Measurements from ENCODE around the gene OBSCN. TPM values are rescaled to one million over a fixed set of nuclear protein-coding genes. Genes with fewer than 3 reads are reported as not detected.

Gene OBSCN
- total and polyA plus RNA-seq, 2 of the 4 experiments (the other 2 are of a cell fraction): 4.1 to 9.5 TPM

DNA sequence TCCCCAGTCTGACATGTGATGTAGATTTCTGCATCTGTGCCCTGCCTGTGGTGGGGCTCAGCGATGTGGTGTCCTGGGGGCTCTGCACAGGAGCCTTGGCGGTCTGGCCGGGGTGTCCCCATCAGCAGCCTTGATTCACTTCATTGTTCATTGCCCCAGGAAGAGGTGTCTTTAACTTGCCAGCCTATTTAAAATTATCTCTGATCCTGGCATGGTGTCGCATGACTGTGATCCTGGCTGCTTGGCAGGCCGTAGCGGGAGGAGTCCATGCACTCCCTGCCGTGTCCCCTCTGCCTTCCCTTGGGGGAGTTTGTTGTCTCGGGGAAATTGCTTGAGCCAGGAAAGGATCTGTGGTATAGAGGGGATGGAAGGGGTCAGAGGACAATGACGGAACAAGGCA lies 138.9 kb downstream of the OBSCN start:
- Histone ChIP-seq H4K8ac (ENCODE audit: low read depth in 2 of 2, low read length in 2 of 2) (no peak overlapping the region), H4K5ac (ENCODE audit: low read depth, low read length) (no peak overlapping the region), H4K91ac (ENCODE audit: insufficient read depth, low read depth, low read length) (no peak overlapping the region), H3K27ac (ENCODE audit: insufficient read depth, low read length) (no peak overlapping the region), H3K14ac (replicated peaks; ENCODE audit: low read depth, low read length) (no peak overlapping the region), H3K36me3 (ENCODE audit: control insufficient read depth, insufficient read depth, low read length) (peaks cover 9% of the 10 kb centered on the region; the same call in 1 of the 2 replicates), H3K23ac (ENCODE audit: low read depth, low read length) (no peak overlapping the region), H2AK9ac (replicated peaks; ENCODE audit: low read depth, low read length, poor library complexity) (no peak overlapping the region), H2BK15ac (ENCODE audit: low read depth, low read length) (no peak overlapping the region), H2BK20ac (ENCODE audit: low read depth, low read length) (no peak overlapping the region), H4K20me1 (ENCODE audit: insufficient read depth, low read length) (no peaks in the 10 kb centered on the region), H3K4me2 (ENCODE audit: low read depth, low read length) (no peak overlapping the region), H3K9ac (ENCODE audit: low read depth, low read length) (no peak overlapping the region), H2AK5ac (ENCODE audit: low read depth, low read length) (no peak overlapping the region), H3K18ac (ENCODE audit: low read depth, low read length) (no peak overlapping the region), H3K4me3 (ENCODE audit: insufficient read depth, low read depth, low read length) (no peak overlapping the region), H3K9me3 (ENCODE audit: control insufficient read depth, insufficient read depth, low read length) (peaks cover 6% of the 10 kb centered on the region; the same call in 1 of the 2 replicates), H2BK5ac (ENCODE audit: low read depth, low read length, poor library complexity, severe bottlenecking) (no peak overlapping the region), H2BK120ac (ENCODE audit: low read depth, low read length) (no peak overlapping the region), H3K79me1 (ENCODE audit: low read depth in 1 of 2, low read length in 2 of 2) (no peaks in the 10 kb centered on the region), H3K4me1 (ENCODE audit: control insufficient read depth, insufficient read depth, low read length) (no peaks in the 10 kb centered on the region), H3K4ac (ENCODE audit: low read depth, low read length) (no peak overlapping the region), H2AFZ (replicated peaks; ENCODE audit: low read length, poor library complexity) (no peak overlapping the region), H3K9me1 (ENCODE audit: insufficient read depth, low read length) (no peaks in the 10 kb centered on the region), H3K56ac (ENCODE audit: extremely low read depth, insufficient read depth, low read length) (no peak overlapping the region), H3K27me3 (ENCODE audit: control insufficient read depth, insufficient read depth, low read length) (peaks cover 2% of the 10 kb centered on the region)
- no TSS peak for BruUV-seq (replicated peaks)
- WGBS, 2 experiments (ENCODE audit: extremely low coverage in 2 of 2, insufficient read length in 1 of 2): 97% methylated on average over 5 of the region's 9 CpGs; no CpG with 5 or more reads in 1 of the 2 experiments
- no peak for TF ChIP-seq CHD1 (IDR thresholded peaks at IDR 0.05; ENCODE audit: low read depth, low read length)
- no peak for TF ChIP-seq FOS (IDR thresholded peaks at IDR 0.05; ENCODE audit: low read depth, low read length)
- no peak for TF ChIP-seq BHLHE40 (IDR thresholded peaks at IDR 0.05; ENCODE audit: low read depth, low read length)
- TF ChIP-seq RCOR1 (IDR thresholded peaks at IDR 0.05; ENCODE audit: insufficient replicate concordance, low read length): no peak
- TF ChIP-seq SMC3 (IDR thresholded peaks at IDR 0.05; ENCODE audit: low read depth, low read length): no peak
- TF ChIP-seq, protein P1, sequence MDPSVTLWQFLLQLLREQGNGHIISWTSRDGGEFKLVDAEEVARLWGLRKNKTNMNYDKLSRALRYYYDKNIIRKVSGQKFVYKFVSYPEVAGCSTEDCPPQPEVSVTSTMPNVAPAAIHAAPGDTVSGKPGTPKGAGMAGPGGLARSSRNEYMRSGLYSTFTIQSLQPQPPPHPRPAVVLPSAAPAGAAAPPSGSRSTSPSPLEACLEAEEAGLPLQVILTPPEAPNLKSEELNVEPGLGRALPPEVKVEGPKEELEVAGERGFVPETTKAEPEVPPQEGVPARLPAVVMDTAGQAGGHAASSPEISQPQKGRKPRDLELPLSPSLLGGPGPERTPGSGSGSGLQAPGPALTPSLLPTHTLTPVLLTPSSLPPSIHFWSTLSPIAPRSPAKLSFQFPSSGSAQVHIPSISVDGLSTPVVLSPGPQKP (IDR thresholded peaks at IDR 0.05; ENCODE audit: borderline replicate concordance, low read depth, low read length): no peak
- no peak for TF ChIP-seq POLR2A (IDR thresholded peaks at IDR 0.05; ENCODE audit: low read depth, low read length)
- TF ChIP-seq MXI1 (IDR thresholded peaks at IDR 0.05; ENCODE audit: borderline replicate concordance, low read depth, low read length): no peak
- no peak for TF ChIP-seq NFE2L2 (IDR thresholded peaks at IDR 0.05; ENCODE audit: low read depth, low read length)
- no peak for TF ChIP-seq MAFK (IDR thresholded peaks at IDR 0.05; ENCODE audit: low read depth, low read length)
- TF ChIP-seq, protein P2, sequence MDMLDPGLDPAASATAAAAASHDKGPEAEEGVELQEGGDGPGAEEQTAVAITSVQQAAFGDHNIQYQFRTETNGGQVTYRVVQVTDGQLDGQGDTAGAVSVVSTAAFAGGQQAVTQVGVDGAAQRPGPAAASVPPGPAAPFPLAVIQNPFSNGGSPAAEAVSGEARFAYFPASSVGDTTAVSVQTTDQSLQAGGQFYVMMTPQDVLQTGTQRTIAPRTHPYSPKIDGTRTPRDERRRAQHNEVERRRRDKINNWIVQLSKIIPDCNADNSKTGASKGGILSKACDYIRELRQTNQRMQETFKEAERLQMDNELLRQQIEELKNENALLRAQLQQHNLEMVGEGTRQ (IDR thresholded peaks at IDR 0.05; ENCODE audit: low read depth, low read length): no peak
- no peak for TF ChIP-seq RFX5 (IDR thresholded peaks at IDR 0.05; ENCODE audit: low read depth, low read length)
- TF ChIP-seq CEBPB (IDR thresholded peaks at IDR 0.05; ENCODE audit: low read depth, low read length): no peak
- TF ChIP-seq MAZ (IDR thresholded peaks at IDR 0.05; ENCODE audit: borderline replicate concordance, low read depth, low read length): no peak
- no peak for TF ChIP-seq RAD21 (IDR thresholded peaks at IDR 0.05; ENCODE audit: low read length)
- no peak for TF ChIP-seq CTCF (conservative IDR thresholded peaks at IDR 0.05; ENCODE audit: low read depth, low read length)
- ChIA-PET POLR2A (ENCODE audit: unreplicated experiment) (no interaction called here), CTCF (no interaction called here)
- DNase-seq (no peak), ATAC-seq (ENCODE audit: low read depth) (no peak)
- intact Hi-C loops (cut with micrococcal nuclease): no loop called here
- dilution Hi-C loops (cut with HindIII; ENCODE audit: low sequenced_read_pairs, unreplicated experiment): no loop called here
- in situ Hi-C loops (cut with MboI; ENCODE audit: low sequenced_read_pairs): no loop called here
